Measurements from ENCODE around the gene TRHDE. TPM values are rescaled to one million over a fixed set of nuclear protein-coding genes. Genes with fewer than 3 reads are reported as not detected.

The TRHDE gene
- total and polyA plus RNA-seq, 5 donors: 0.57 to 7.0 (median 3.8) TPM

GRCh38 chr12:72291175-72291574 lies 19.0 kb downstream of the TRHDE start:
- H3K27me3 ChIP-seq (ENCODE audit: control insufficient read depth, insufficient read depth): no peaks in the 10 kb centered on the region
- ATAC-seq (no peak), DNase-seq (no peak)
- no peaks in the 10 kb centered on the region for H3K9me3 ChIP-seq (ENCODE audit: control insufficient read depth, low read length)
- no peak overlapping the region for H3K27ac ChIP-seq (ENCODE audit: low read length)
- WGBS: 92% methylated on average over 5 of the region's 5 CpGs
- no peak overlapping the region for H3K4me3 ChIP-seq (ENCODE audit: low read length)
- no peaks in the 10 kb centered on the region for H3K4me1 ChIP-seq (ENCODE audit: control insufficient read depth, insufficient read depth, low read length)
- intact Hi-C loops (cut with DNase I): no loop called here

- no peaks in the 10 kb centered on the region for H3K4me1 ChIP-seq (ENCODE audit: control insufficient read depth, insufficient read depth, low read length)
Observed at GRCh38 chr12:72293701-72294100, 21.5 kb downstream of the TRHDE start.

DNA sequence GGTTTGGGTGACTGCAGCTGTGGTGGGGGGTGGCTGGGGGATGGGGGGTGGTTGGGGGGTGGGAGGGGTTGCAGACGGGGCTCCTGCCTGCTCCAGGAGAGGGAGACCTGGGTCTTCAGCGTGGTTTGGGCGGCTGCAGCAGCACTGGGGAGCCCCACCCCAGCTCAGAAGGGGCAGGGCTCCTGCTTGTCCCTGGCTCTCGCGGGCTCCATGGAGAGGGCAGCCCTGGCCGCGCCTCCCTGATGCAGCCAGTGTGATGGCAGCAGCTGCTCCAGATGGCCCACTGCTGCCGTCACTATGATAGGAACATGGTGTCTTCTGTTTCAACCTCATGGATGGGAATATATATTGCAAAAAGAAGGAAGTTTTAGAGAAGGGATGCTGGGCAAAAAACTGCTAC lies 22.9 kb downstream of the TRHDE start:
- no peak overlapping the region for H3K4me3 ChIP-seq (ENCODE audit: low read length)
- no peaks in the 10 kb centered on the region for H3K27me3 ChIP-seq (ENCODE audit: control insufficient read depth, insufficient read depth)
- no peaks in the 10 kb centered on the region for H3K4me1 ChIP-seq (ENCODE audit: control insufficient read depth, insufficient read depth, low read length)
- H3K9me3 ChIP-seq (ENCODE audit: control insufficient read depth, low read length): no peaks in the 10 kb centered on the region
- intact Hi-C loops (cut with DNase I): no loop called here
- DNase-seq: peak in 1 of 3 donors; percentile 30
- ATAC-seq: no peak
- 84% methylated on average over 8 of the region's 8 CpGs for WGBS
- H3K27ac ChIP-seq (ENCODE audit: low read length): no peak overlapping the region

More at GRCh38 chr12:72293701-72294100, 21.5 kb downstream of the TRHDE start:
- ATAC-seq (no peak), DNase-seq (peak in 1 of 3 donors; percentile 38)
- Histone ChIP-seq H3K27ac (ENCODE audit: low read length) (no peak overlapping the region), H3K27me3 (ENCODE audit: control insufficient read depth, insufficient read depth) (no peaks in the 10 kb centered on the region), H3K4me3 (ENCODE audit: low read length) (no peak overlapping the region), H3K9me3 (ENCODE audit: control insufficient read depth, low read length) (no peaks in the 10 kb centered on the region)
- 85% methylated on average over 6 of the region's 6 CpGs for WGBS
- intact Hi-C loops (cut with DNase I): no loop called here

DNA sequence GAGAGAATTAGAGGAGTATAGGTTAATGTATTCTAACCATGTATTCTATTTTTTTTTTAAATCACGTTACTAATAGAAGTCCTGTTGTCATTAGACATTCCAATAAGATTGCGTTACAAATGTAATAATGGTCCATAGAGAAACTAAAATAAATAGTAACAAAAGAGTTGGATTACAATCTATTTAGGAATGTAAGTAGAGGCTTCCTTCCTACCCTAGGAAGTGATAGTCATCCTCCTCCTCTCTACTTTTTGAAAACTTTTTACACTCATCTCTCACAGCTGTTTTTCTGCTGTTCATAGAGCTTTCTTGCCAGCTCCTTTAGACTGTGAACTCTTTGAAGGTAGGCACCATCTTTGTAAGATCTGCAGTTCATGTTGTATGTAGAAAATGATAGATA lies 23.6 kb downstream of the TRHDE start:
- 82% methylated on average over 2 of the region's 2 CpGs for WGBS
- H3K9me3 ChIP-seq (ENCODE audit: control insufficient read depth, low read length): no peaks in the 10 kb centered on the region
- no peak for DNase-seq
- no peak overlapping the region for H3K4me3 ChIP-seq (ENCODE audit: low read length)
- ATAC-seq: no peak
- H3K27ac ChIP-seq (ENCODE audit: low read length): no peak overlapping the region
- no peaks in the 10 kb centered on the region for H3K27me3 ChIP-seq (ENCODE audit: control insufficient read depth, insufficient read depth)
- H3K4me1 ChIP-seq (ENCODE audit: control insufficient read depth, insufficient read depth, low read length): no peaks in the 10 kb centered on the region
- intact Hi-C loops (cut with DNase I): no loop called here

- ATAC-seq: no peak
- 59% methylated on average over 2 of the region's 2 CpGs for WGBS
Observed at GRCh38 chr12:72296389-72296788, 24.2 kb downstream of the TRHDE start.

DNA sequence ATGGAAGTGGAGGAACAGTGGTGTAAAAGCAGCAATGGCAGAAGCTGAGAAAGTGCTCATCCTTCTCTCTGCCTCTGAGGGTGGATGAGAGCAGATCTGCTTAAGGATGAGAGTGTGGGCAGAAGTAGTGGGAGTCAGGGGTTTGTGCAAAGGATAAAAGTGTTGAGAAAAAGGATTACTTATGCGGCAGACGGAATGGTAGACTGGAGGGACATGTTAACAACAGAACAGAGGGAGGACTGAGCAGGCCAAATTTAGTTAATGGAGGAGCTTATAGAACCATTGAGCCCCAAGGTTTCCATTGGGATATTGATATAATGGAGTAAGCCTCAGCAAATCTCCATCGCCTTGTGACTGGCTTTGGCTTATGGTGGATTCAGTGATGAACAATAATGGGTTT lies 25.5 kb downstream of the TRHDE start:
- no peak overlapping the region for H3K27ac ChIP-seq (ENCODE audit: low read length)
- 65% methylated on average over 3 of the region's 3 CpGs for WGBS
- ATAC-seq (no peak), DNase-seq (no peak)
- intact Hi-C loops (cut with DNase I): no loop called here
- no peak overlapping the region for H3K4me3 ChIP-seq (ENCODE audit: low read length)
- H3K9me3 ChIP-seq (ENCODE audit: control insufficient read depth, low read length): no peaks in the 10 kb centered on the region
- no peaks in the 10 kb centered on the region for H3K4me1 ChIP-seq (ENCODE audit: control insufficient read depth, insufficient read depth, low read length)
- no peaks in the 10 kb centered on the region for H3K27me3 ChIP-seq (ENCODE audit: control insufficient read depth, insufficient read depth)

More at GRCh38 chr12:72296389-72296788, 24.2 kb downstream of the TRHDE start:
- Histone ChIP-seq H3K27ac (ENCODE audit: low read length) (no peak overlapping the region), H3K4me1 (ENCODE audit: control insufficient read depth, insufficient read depth, low read length) (no peaks in the 10 kb centered on the region), H3K9me3 (ENCODE audit: control insufficient read depth, low read length) (no peaks in the 10 kb centered on the region), H3K27me3 (ENCODE audit: control insufficient read depth, insufficient read depth) (no peaks in the 10 kb centered on the region), H3K4me3 (ENCODE audit: low read length) (no peak overlapping the region)
- intact Hi-C loops (cut with DNase I): no loop called here
- DNase-seq: no peak

- no peaks in the 10 kb centered on the region for H3K9me3 ChIP-seq (ENCODE audit: control insufficient read depth, low read length)
- H3K4me1 ChIP-seq (ENCODE audit: control insufficient read depth, insufficient read depth, low read length): no peaks in the 10 kb centered on the region
- 80% methylated on average over 3 of the region's 3 CpGs for WGBS
- intact Hi-C loops (cut with DNase I): no loop called here
- no peak overlapping the region for H3K27ac ChIP-seq (ENCODE audit: low read length)
- H3K27me3 ChIP-seq (ENCODE audit: control insufficient read depth, insufficient read depth): no peaks in the 10 kb centered on the region
- ATAC-seq: no peak
- no peak for DNase-seq
- H3K4me3 ChIP-seq (ENCODE audit: low read length): no peak overlapping the region
Observed at GRCh38 chr12:72300728-72301127, 28.6 kb downstream of the TRHDE start.

DNA sequence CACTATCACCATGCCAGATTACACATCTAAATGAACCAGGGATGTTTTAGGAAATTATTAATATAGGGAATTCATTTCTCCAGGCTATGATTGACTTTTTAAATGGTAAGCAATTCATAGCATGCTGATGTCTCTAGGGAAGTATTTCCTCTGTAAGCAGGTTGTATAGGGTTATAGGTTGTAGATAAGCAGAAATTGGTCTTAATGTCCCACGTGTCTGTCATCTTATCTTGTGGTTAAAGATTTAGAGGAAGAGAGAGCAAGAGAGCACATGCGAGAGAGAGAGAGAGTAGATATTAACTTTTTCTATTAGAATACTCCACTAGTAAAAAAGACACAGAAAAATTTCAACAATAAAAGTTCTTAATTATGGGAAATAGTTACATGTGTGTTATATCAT lies 32.6 kb downstream of the TRHDE start:
- H3K9me3 ChIP-seq (ENCODE audit: control insufficient read depth, low read length): no peaks in the 10 kb centered on the region
- no peaks in the 10 kb centered on the region for H3K4me1 ChIP-seq (ENCODE audit: control insufficient read depth, insufficient read depth, low read length)
- intact Hi-C loops (cut with DNase I): no loop called here
- ATAC-seq (no peak), DNase-seq (no peak)
- H3K27me3 ChIP-seq (ENCODE audit: control insufficient read depth, insufficient read depth): no peaks in the 10 kb centered on the region
- H3K27ac ChIP-seq (ENCODE audit: low read length): no peak overlapping the region
- whole genome bisulfite sequencing: 34% methylated on average over 2 of the region's 2 CpGs
- no peak overlapping the region for H3K4me3 ChIP-seq (ENCODE audit: low read length)

- DNase-seq (no peak), ATAC-seq (no peak)
- intact Hi-C loops (cut with DNase I): no loop called here
- no peaks in the 10 kb centered on the region for H3K9me3 ChIP-seq (ENCODE audit: control insufficient read depth, low read length)
- H3K4me1 ChIP-seq (ENCODE audit: control insufficient read depth, insufficient read depth, low read length): no peaks in the 10 kb centered on the region
- H3K27ac ChIP-seq (ENCODE audit: low read length): no peak overlapping the region
- H3K4me3 ChIP-seq (ENCODE audit: low read length): no peak overlapping the region
- 92% methylated on average over 6 of the region's 6 CpGs for WGBS
- H3K27me3 ChIP-seq (ENCODE audit: control insufficient read depth, insufficient read depth): no peaks in the 10 kb centered on the region
Observed at GRCh38 chr12:72307229-72307628, 35.1 kb downstream of the TRHDE start.

GRCh38 chr12:72311946-72312345 lies 39.8 kb downstream of the TRHDE start:
- Histone ChIP-seq H3K27ac (ENCODE audit: low read length) (no peak overlapping the region), H3K9me3 (ENCODE audit: control insufficient read depth, low read length) (no peaks in the 10 kb centered on the region), H3K4me1 (ENCODE audit: control insufficient read depth, insufficient read depth, low read length) (no peaks in the 10 kb centered on the region), H3K27me3 (ENCODE audit: control insufficient read depth, insufficient read depth) (no peaks in the 10 kb centered on the region), H3K4me3 (ENCODE audit: low read length) (no peak overlapping the region)
- intact Hi-C loops (cut with DNase I): no loop called here
- no peak for DNase-seq
- no peak for ATAC-seq
- WGBS: 82% methylated on average over 5 of the region's 5 CpGs

- no peaks in the 10 kb centered on the region for H3K9me3 ChIP-seq (ENCODE audit: control insufficient read depth, low read length)
- H3K27me3 ChIP-seq (ENCODE audit: control insufficient read depth, insufficient read depth): no peaks in the 10 kb centered on the region
- no peak overlapping the region for H3K4me3 ChIP-seq (ENCODE audit: low read length)
- intact Hi-C loops (cut with DNase I): no loop called here
- 33% methylated on average over 2 of the region's 2 CpGs for WGBS
- ATAC-seq: no peak
- no peak overlapping the region for H3K27ac ChIP-seq (ENCODE audit: low read length)
- no peak for DNase-seq
- no peaks in the 10 kb centered on the region for H3K4me1 ChIP-seq (ENCODE audit: control insufficient read depth, insufficient read depth, low read length)
Observed at GRCh38 chr12:72313806-72314205, 41.6 kb downstream of the TRHDE start.

GRCh38 chr12:72315858-72316257 lies 43.7 kb downstream of the TRHDE start:
- Histone ChIP-seq H3K9me3 (ENCODE audit: control insufficient read depth, low read length) (no peaks in the 10 kb centered on the region), H3K27ac (ENCODE audit: low read length) (no peak overlapping the region), H3K27me3 (ENCODE audit: control insufficient read depth, insufficient read depth) (no peaks in the 10 kb centered on the region), H3K4me3 (ENCODE audit: low read length) (no peak overlapping the region), H3K4me1 (ENCODE audit: control insufficient read depth, insufficient read depth, low read length) (no peaks in the 10 kb centered on the region)
- intact Hi-C loops (cut with DNase I): no loop called here
- ATAC-seq (no peak), DNase-seq (no peak)
- WGBS: 88% methylated on average over 3 of the region's 3 CpGs
